GM23338 (cell line): ENCODE measurements around the gene ITPR2. TPM values are rescaled to one million over a fixed set of nuclear protein-coding genes. Genes with fewer than 3 reads are reported as not detected.

Experiments used
- ATAC-seq: fragments of 200-7000 bp; cut with Tn5 transposase; 3 replicates; pipeline ENCODE4 v1.9.1; 2020
- DNase-seq: peaks from one replicate; pipeline ENCODE4 v3.0.0-alpha.2; 2015; ENCODE audit warnings: low spot score
- H2AFZ ChIP-seq: fragments of 200-600 bp; sonication (generic); 2 replicates; pipeline ENCODE4 v1.8.0; 2016; ENCODE audit warnings: antibody characterized with exemption, mild to moderate bottlenecking, moderate library complexity
- H3F3A ChIP-seq: fragments of 200-600 bp; sonication (generic); replicated peaks from 2 replicates; pipeline ENCODE4 v1.8.0; 2017; ENCODE audit warnings: antibody characterized with exemption, mixed run types, low read depth
- H3K27ac ChIP-seq: fragments of 200-600 bp; sonication (generic); 2 replicates; pipeline ENCODE4 v1.6.1; 2016; ENCODE audit warnings: low read depth
- H3K27me3 ChIP-seq: fragments of 200-600 bp; sonication (generic); 2 replicates; pipeline ENCODE4 v1.8.0; 2016; ENCODE audit warnings: mild to moderate bottlenecking, mixed run types, moderate library complexity; ENCODE audit not compliant: insufficient read depth
- H3K36me3 ChIP-seq: fragments of 200-600 bp; sonication (generic); 2 replicates; pipeline ENCODE4 v1.8.0; 2016; ENCODE audit warnings: mild to moderate bottlenecking; ENCODE audit not compliant: insufficient read depth
- H3K4me1 ChIP-seq: fragments of 200-600 bp; sonication (generic); 2 replicates; pipeline ENCODE4 v1.8.0; 2016; ENCODE audit warnings: mild to moderate bottlenecking, moderate library complexity; ENCODE audit not compliant: insufficient read depth
- H3K4me2 ChIP-seq: fragments of 200-600 bp; sonication (generic); 2 replicates; pipeline ENCODE4 v1.7.1; 2017; ENCODE audit warnings: mixed run types
- H3K4me3 ChIP-seq: fragments of 200-600 bp; sonication (generic); 2 replicates; pipeline ENCODE4 v1.6.1; 2016; ENCODE audit warnings: mixed run types
- H3K79me2 ChIP-seq: fragments of 200-600 bp; sonication (generic); replicated peaks from 2 replicates; pipeline ENCODE4 v1.8.0; 2017; ENCODE audit warnings: mild to moderate bottlenecking; ENCODE audit not compliant: insufficient read depth
- H3K9me2 ChIP-seq: fragments of 200-600 bp; sonication (generic); 2 replicates; pipeline ENCODE4 v1.8.0; 2017; ENCODE audit not compliant: insufficient read depth
- H4K20me1 ChIP-seq: fragments of 200-600 bp; sonication (generic); replicated peaks from 2 replicates; pipeline ENCODE4 v1.8.0; 2017; ENCODE audit warnings: mild to moderate bottlenecking; ENCODE audit not compliant: insufficient read depth
- H3K27ac Mint-ChIP-seq: 2 replicates; pipeline ENCODE4 v1.8.0; 2020; ENCODE audit warnings: inconsistent platforms, mild to moderate bottlenecking, moderate library complexity, mixed read lengths
- H3K27me3 Mint-ChIP-seq: 3 replicates; pipeline ENCODE4 v1.8.0; 2022; ENCODE audit warnings: low read depth, mild to moderate bottlenecking, moderate library complexity, mixed read lengths, inconsistent platforms; ENCODE audit not compliant: insufficient read depth, poor library complexity
- H3K36me3 Mint-ChIP-seq: 3 replicates; pipeline ENCODE4 v1.8.0; 2021; ENCODE audit warnings: low read depth, mild to moderate bottlenecking, inconsistent platforms, moderate library complexity, mixed read lengths
- H3K4me1 Mint-ChIP-seq: 3 replicates; pipeline ENCODE4 v1.8.0; 2020; ENCODE audit warnings: mild to moderate bottlenecking, inconsistent platforms, mixed read lengths
- H3K4me3 Mint-ChIP-seq: 3 replicates; pipeline ENCODE4 v1.8.0; 2021; ENCODE audit warnings: moderate library complexity, mild to moderate bottlenecking, inconsistent platforms, mixed read lengths
- H3K9me3 Mint-ChIP-seq: 3 replicates; pipeline ENCODE4 v1.8.0; 2020; ENCODE audit warnings: moderate library complexity, mild to moderate bottlenecking, inconsistent platforms, mixed read lengths
- CREB1 ChIP-seq: fragments of 250-450 bp; sonication (Bioruptor Pico); IDR thresholded peaks from 2 replicates; pipeline ENCODE4 v1.5.0; 2020; ENCODE audit warnings: low read depth, mild to moderate bottlenecking, moderate library complexity
- CTCF ChIP-seq, 2 experiments: fragments of 200-600 bp in 1 of 2; sonication (generic) in 1 of 2; conservative IDR thresholded peaks; 2 replicates each; pipeline versions ENCODE4 v1.5.1 to v1.6.1; 2016 to 2017; ENCODE audit warnings: antibody characterized with exemption in 2 of 2, low read depth in 2 of 2, mild to moderate bottlenecking in 2 of 2, moderate library complexity in 1 of 2
- ETS1 ChIP-seq: IDR thresholded peaks from 2 replicates; pipeline ENCODE4 v1.6.1; 2016; ENCODE audit warnings: antibody characterized with exemption
- EZH2phosphoT487 ChIP-seq: fragments of 200-600 bp; sonication (generic); IDR thresholded peaks from one replicate; pipeline ENCODE4 v1.8.1; 2018; ENCODE audit warnings: antibody characterized with exemption; ENCODE audit not compliant: unreplicated experiment
- JUNB ChIP-seq: IDR thresholded peaks from one replicate; pipeline ENCODE4 v1.6.1; 2016; ENCODE audit warnings: antibody characterized with exemption; ENCODE audit not compliant: unreplicated experiment
- POLR2AphosphoS5 ChIP-seq: IDR thresholded peaks from 2 replicates; pipeline ENCODE4 v1.6.1; 2016; ENCODE audit warnings: antibody characterized with exemption, low read depth
- STAT1 ChIP-seq: IDR thresholded peaks from one replicate; pipeline ENCODE4 v1.6.1; 2016; ENCODE audit warnings: antibody characterized with exemption; ENCODE audit not compliant: unreplicated experiment
- polyA plus RNA-seq: library from polyadenylated mRNA; unstranded; fragments of >200 nt; fragmentation: Nextera tagmentation; extraction: Ambion mirVana; gene quantifications from 2 replicates; pipeline ENCODE4 v1.2.1, GENCODE V29; 2016
- total RNA-seq: library from RNA; depleted of rRNA; stranded (reverse); fragments of >200 nt; shearing (Covaris generic); gene quantifications from 2 replicates; pipeline ENCODE4 v1.2.3, GENCODE V29; 2014
- TF ChIP-seq, protein P1 (sequence below): fragments of 250-450 bp; sonication (Bioruptor Pico); IDR thresholded peaks from 2 replicates; pipeline ENCODE4 v1.5.0; 2020; ENCODE audit warnings: mild to moderate bottlenecking, moderate library complexity

The ITPR2 gene
- total and polyA plus RNA-seq, 2 experiments from 2014 or later: 44.5 to 65.2 TPM

GRCh38 chr12:26689281-26689841 is 143.6 kb downstream of the ITPR2 start:
- Histone ChIP-seq H3K27ac (no peak overlapping the region), H3K9me2 (no peaks in the 10 kb centered on the region; the same call in none of the 2 replicates), H3K36me3 (peaks cover 11% of the 10 kb centered on the region; the same call in 1 of the 2 replicates), H3K4me2 (no peak overlapping the region), H2AFZ (no peak overlapping the region), H3K79me2 (peaks cover 12% of the 10 kb centered on the region), H4K20me1 (no peaks in the 10 kb centered on the region), H3K27me3 (no peaks in the 10 kb centered on the region), H3K4me1 (peaks cover 24% of the 10 kb centered on the region), H3K4me3 (no peak overlapping the region), H3F3A (0 out of 2 replicates have a peak, but pooled peaks cover 3% of the 10 kb centered on the region)
- no peak for DNase-seq
- no peak for ATAC-seq
- Mint-ChIP-seq H3K4me1 (peaks cover 28% of the 10 kb centered on the region), H3K27ac (peak overlapping the region; percentile 28), H3K4me3 (no peak overlapping the region), H3K27me3 (no peaks in the 10 kb centered on the region), H3K9me3 (no peaks in the 10 kb centered on the region; the same call in 2 of the 3 replicates), H3K36me3 (peaks cover 54% of the 10 kb centered on the region)
- no peak for TF ChIP-seq POLR2AphosphoS5
- TF ChIP-seq CTCF (conservative IDR thresholded peaks at IDR 0.05; ENCODE audit: low read depth in 2 of 2): no peak

DNA sequence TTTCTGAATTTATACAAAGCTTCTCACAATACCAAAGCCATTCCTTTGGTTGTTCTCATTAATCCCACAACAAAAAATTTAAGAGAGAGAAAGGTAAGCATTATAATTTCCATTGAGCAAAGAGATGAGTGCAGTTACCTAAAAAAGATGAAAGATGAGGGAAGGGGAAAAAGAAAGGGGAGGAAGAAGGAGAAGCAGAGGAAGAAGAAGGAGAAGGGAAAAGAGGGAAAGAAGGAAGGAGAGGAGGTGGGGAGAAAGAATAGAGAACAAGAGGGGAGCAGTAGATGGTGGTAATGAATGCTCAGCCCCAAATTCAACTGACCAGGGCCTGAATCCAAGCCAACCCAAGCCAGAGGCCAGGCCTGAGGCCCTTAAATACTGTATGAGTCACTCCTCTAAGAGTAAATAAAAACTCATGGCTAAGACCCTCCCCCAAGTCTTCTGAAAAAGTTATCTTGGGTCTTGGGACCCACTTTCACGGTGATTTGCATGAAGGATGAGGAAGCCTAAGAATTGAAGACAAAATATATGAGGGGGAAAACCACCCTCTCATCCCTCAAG is 144.6 kb downstream of the ITPR2 start:
- H3K4me1 Mint-ChIP-seq: peaks cover 28% of the 10 kb centered on the region
- DNase-seq: no peak
- H3F3A ChIP-seq: 0 out of 2 replicates have a peak, but pooled peaks cover 3% of the 10 kb centered on the region
- peaks cover 24% of the 10 kb centered on the region for H3K4me1 ChIP-seq
- H3K9me2 ChIP-seq: no peaks in the 10 kb centered on the region; the same call in none of the 2 replicates
- no peaks in the 10 kb centered on the region for H4K20me1 ChIP-seq
- peaks cover 5% of the 10 kb centered on the region; the same call in 1 of the 3 replicates for H3K9me3 Mint-ChIP-seq
- H3K27ac Mint-ChIP-seq: peak overlapping the region; percentile 24; the same call in 1 of the 2 replicates
- peaks cover 55% of the 10 kb centered on the region for H3K36me3 Mint-ChIP-seq
- TF ChIP-seq JUNB (no peak), CREB1 (no peak), EZH2phosphoT487 (no peak), ETS1 (no peak), STAT1 (no peak)
- TF ChIP-seq, protein P1, sequence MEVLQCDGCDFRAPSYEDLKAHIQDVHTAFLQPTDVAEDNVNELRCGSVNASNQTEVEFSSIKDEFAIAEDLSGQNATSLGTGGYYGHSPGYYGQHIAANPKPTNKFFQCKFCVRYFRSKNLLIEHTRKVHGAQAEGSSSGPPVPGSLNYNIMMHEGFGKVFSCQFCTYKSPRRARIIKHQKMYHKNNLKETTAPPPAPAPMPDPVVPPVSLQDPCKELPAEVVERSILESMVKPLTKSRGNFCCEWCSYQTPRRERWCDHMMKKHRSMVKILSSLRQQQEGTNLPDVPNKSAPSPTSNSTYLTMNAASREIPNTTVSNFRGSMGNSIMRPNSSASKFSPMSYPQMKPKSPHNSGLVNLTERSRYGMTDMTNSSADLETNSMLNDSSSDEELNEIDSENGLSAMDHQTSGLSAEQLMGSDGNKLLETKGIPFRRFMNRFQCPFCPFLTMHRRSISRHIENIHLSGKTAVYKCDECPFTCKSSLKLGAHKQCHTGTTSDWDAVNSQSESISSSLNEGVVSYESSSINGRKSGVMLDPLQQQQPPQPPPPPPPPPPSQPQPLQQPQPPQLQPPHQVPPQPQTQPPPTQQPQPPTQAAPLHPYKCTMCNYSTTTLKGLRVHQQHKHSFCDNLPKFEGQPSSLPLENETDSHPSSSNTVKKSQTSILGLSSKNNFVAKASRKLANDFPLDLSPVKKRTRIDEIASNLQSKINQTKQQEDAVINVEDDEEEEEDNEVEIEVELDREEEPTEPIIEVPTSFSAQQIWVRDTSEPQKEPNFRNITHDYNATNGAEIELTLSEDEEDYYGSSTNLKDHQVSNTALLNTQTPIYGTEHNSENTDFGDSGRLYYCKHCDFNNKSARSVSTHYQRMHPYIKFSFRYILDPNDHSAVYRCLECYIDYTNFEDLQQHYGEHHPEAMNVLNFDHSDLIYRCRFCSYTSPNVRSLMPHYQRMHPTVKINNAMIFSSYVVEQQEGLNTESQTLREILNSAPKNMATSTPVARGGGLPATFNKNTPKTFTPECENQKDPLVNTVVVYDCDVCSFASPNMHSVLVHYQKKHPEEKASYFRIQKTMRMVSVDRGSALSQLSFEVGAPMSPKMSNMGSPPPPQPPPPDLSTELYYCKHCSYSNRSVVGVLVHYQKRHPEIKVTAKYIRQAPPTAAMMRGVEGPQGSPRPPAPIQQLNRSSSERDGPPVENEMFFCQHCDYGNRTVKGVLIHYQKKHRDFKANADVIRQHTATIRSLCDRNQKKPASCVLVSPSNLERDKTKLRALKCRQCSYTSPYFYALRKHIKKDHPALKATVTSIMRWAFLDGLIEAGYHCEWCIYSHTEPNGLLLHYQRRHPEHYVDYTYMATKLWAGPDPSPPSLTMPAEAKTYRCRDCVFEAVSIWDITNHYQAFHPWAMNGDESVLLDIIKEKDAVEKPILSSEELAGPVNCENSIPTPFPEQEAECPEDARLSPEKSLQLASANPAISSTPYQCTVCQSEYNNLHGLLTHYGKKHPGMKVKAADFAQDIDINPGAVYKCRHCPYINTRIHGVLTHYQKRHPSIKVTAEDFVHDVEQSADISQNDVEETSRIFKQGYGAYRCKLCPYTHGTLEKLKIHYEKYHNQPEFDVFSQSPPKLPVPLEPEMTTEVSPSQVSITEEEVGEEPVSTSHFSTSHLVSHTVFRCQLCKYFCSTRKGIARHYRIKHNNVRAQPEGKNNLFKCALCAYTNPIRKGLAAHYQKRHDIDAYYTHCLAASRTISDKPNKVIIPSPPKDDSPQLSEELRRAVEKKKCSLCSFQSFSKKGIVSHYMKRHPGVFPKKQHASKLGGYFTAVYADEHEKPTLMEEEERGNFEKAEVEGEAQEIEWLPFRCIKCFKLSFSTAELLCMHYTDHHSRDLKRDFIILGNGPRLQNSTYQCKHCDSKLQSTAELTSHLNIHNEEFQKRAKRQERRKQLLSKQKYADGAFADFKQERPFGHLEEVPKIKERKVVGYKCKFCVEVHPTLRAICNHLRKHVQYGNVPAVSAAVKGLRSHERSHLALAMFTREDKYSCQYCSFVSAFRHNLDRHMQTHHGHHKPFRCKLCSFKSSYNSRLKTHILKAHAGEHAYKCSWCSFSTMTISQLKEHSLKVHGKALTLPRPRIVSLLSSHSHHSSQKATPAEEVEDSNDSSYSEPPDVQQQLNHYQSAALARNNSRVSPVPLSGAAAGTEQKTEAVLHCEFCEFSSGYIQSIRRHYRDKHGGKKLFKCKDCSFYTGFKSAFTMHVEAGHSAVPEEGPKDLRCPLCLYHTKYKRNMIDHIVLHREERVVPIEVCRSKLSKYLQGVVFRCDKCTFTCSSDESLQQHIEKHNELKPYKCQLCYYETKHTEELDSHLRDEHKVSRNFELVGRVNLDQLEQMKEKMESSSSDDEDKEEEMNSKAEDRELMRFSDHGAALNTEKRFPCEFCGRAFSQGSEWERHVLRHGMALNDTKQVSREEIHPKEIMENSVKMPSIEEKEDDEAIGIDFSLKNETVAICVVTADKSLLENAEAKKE (CRISPR knock-in tag): no peak
- H3K36me3 ChIP-seq: peaks cover 18% of the 10 kb centered on the region
- H3K27ac ChIP-seq: no peak overlapping the region
- no peak overlapping the region for H3K4me3 ChIP-seq
- no peaks in the 10 kb centered on the region for H3K27me3 ChIP-seq
- H2AFZ ChIP-seq: no peak overlapping the region
- H3K79me2 ChIP-seq: peaks cover 12% of the 10 kb centered on the region
- no peak for ATAC-seq
- no peaks in the 10 kb centered on the region for H3K27me3 Mint-ChIP-seq
- H3K4me3 Mint-ChIP-seq: no peak overlapping the region
- no peak overlapping the region for H3K4me2 ChIP-seq
